ENCODE results near the gene BSN.

GRCh38 chr3:49626101-49626581, 71.9 kb downstream of the BSN start:
- TF ChIP-seq CTCF (IDR thresholded peaks at IDR 0.05; ENCODE audit: low read depth, low read length), result no peak
- no peak for TF ChIP-seq EZH2phosphoT487 (IDR thresholded peaks at IDR 0.05; ENCODE audit: low read depth)

Data from OCI-LY3 (cell line).